Peyer's patch (tissue), 4 donors: ENCODE data around the gene ADCY3.

Experiments used
- CTCF ChIP-seq, 6 experiments: fragments of 450-650 bp in 4 of 6; fragments of 200-600 bp in 2 of 6; sonication (generic) in 1 of 6; IDR thresholded peaks; one replicate each; pipeline ENCODE4 v1.5.1; 2017 to 2019; ENCODE audit warnings: antibody characterized with exemption in 6 of 6, mild to moderate bottlenecking in 3 of 6, moderate library complexity in 1 of 6
- POLR2A ChIP-seq, 2 donors: fragments of 450-650 bp; IDR thresholded peaks; one replicate each; pipeline ENCODE4 v1.5.1; 2017; ENCODE audit warnings: antibody characterized with exemption in 2 of 2, mild to moderate bottlenecking in 2 of 2, moderate library complexity in 2 of 2

DNA sequence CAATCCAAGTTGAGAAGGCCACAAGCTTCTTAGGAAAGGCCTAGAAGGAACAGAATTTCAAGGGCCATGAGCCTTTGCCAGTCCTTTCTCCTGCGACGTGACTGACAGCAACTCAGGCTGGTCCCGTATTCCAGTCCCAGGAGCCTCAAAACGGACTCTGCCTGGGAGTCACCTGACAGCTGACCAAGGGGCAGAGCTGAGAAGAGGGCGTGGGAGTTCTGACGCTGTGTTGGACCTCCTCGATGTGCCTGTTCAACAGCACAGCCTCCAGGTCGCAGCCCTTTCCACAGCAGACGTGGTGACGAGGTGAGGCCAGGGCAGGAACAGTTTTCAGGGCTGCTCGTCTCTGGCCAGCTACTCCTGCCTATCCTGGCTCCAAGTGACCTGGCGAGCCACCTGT is 89.3 kb downstream of the ADCY3 start:
- TF ChIP-seq CTCF (IDR thresholded peaks at IDR 0.05), result no peak
- TF ChIP-seq POLR2A (IDR thresholded peaks at IDR 0.05), result no peak
